Fibroblast of peridontal ligament (primary cell): ENCODE data around the gene TNKS1BP1.
A peak's percentile ranks its signal among the peaks of the same experiment; 100 is the strongest.
"Not testable (repeated sequence)": the region's sequence is repeated elsewhere in the genome, so short reads cannot be mapped to it uniquely, and the experiment has no call there.

Experiments used
- DNase-seq: peaks from one replicate; pipeline ENCODE4 v3.0.0-alpha.2; 2010; ENCODE audit errors: extremely low read depth

TNKS1BP1 gene

DNA sequence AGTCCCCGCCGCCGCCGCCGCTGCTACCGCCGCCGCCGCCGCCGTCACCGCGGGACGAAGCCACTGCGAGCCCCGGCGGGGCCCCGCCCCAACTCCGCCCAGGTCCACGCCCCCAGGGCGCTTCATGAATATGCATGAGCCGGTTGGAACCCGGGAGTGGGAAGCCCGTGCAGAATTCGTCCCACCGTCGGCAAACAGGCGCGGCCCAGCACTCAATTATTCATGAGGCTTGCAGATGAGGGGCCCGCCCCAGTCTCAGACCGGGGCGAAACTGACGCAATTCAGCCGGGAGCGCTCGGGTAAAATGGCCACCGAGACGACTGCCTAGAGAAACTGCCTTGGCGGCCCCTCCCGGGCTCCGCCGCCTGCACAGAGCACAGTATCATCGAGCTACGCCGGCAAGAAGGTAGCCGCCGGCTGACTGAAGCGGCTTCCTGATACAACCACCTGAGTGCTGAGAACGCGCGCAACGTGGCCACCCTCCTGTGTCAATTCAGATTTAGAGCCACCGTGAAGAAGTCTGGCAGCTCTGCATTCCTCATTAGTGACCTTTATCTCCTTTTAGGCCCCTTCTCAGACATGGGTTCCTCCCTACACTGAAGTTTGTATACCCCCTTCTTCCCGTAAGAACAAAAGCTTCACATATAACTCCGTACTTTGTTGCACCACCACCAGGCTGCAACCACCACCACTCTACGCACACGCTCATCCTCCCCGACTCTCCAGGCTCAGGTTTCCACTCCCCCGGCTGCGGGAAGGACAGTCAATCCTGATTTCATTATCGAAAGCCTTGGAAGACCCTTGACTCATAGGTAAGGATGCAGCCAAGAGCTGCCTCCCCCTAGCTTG lies at the start of gene TNKS1BP1:
Gene TNKS1BP1 (minus strand): TSS at position 67 of the 849 bp plus-strand sequence. CDS start 3,067 bp downstream, outside the sequence.
- DNase-seq, result peak; percentile 96

DNA sequence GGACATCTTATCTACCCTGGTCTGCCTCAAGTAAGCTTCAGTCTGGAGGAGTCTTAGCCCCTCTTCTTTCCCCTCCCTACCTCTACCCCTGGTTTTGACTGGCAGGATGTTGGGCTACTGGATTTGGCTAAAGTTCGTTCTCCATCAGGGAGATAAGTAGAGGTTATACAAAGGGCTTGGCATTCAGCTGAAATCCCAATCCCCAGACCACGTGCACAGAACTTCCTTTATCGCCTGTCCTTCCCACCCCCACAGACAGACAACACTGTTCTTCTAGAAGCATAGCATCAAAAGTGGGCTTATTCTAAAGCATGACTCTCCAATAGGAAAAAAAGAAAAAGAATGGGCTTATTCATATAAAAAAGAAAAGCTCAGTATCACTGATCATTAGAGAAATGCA lies 48.4 kb upstream of the TNKS1BP1 start:
- DNase-seq, result no peak

DNA sequence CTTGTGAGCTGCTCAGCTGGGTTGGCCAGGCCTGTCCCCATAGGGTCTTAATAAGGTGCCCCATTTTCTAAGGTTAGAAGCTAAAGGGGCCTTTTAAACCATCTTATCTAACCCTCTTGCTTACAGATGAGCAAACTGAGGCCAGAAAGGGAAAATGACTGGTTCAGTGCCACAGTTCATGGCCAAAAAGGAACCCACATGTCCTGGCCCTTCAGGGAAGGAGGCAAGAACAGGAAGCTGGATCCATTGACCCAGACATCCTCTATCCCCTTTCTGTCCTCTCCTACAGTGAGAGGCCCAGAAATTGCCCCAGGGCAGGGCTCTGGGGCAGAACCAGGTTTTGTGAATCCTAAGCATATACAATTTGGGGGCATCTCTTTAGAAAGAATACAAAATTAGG lies 46.2 kb upstream of the TNKS1BP1 start:
- DNase-seq, result no peak

- DNase-seq, result no peak
Measured at GRCh38 chr11:57370251-57370650, 45.5 kb upstream of the TNKS1BP1 start.

- DNase-seq, result no peak
Measured at GRCh38 chr11:57368845-57369232, 44.1 kb upstream of the TNKS1BP1 start.

DNA sequence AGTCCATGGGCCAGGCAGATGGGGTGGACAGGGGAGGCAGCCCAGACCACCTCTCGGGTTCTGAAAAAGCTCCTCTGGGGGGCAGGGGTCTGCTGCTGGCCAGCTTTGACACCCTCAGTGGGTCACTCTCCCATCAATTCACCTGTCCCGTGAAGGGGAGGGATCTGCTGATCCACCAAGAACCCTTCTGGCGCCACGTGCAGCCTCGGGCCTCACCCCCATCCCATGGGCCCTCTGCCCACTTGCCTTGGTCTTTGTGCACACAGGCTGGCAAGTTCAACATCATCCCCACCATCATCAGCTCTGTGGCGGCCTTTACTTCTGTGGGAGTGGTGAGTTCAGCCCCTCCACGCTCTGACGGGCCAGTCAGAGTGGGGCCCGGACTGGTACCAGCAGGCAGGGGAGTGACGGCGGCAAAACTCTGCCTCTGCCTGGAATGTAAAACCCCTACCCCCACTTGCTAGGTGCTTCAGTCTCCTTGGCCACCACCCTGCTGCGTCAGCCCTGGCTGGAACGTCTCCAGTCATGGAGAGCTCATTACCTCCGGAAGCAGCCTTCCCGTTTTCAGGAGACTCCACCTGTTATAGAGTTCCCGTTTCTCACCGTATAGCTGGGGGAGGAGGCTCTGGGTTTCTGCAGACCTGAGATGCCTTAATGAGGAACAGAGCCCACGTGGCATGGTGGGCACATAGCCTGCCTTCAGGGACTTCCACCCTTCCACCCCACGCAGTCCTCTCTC lies 43.5 kb upstream of the TNKS1BP1 start:
- no peak for DNase-seq

DNA sequence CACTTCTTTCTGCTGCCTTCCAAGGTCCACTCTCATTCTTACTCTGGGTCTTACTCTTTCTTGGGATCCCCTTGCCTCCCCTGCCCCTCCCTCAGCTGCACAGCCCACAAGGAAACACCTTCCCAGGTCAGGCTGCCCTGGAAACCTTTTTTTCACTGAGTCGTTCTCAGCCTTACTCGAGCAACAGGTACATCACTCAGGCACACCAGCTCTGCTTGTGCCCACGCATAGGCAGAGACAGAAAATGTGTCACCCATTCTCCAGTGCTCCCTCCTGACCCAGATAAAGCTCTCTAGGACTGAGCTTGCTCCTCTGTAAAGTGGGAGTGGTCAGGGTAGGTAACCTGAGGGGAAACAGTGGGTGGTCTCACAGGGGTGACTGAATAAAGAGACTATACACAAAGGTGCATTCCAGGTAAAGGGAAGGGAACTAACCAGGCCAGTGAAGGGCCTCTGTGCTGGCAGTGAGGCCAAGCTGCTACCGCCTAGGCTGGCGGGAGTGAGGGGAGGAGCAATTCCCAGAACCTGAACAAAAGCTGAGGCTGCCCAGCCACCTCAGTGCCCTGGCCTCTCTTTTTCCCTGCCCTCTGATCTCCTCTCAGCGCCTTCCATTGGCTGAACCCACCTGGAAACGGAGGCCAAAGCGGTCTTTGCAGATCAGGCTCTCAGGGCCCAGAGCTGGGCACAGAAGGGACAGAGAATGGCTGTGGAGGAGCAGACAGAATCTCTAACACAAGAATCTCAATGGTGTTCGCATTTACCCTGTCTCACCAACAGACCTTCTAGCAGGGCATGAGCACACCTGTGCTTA lies 40.3 kb upstream of the TNKS1BP1 start:
- no peak for DNase-seq

- no peak for DNase-seq
Measured at GRCh38 chr11:57363131-57364080, 38.7 kb upstream of the TNKS1BP1 start.

- no peak for DNase-seq
Measured at GRCh38 chr11:57361926-57362325, 37.2 kb upstream of the TNKS1BP1 start.

- not testable (repeated sequence) for DNase-seq
Measured at GRCh38 chr11:57361420-57361819, 36.7 kb upstream of the TNKS1BP1 start.

DNA sequence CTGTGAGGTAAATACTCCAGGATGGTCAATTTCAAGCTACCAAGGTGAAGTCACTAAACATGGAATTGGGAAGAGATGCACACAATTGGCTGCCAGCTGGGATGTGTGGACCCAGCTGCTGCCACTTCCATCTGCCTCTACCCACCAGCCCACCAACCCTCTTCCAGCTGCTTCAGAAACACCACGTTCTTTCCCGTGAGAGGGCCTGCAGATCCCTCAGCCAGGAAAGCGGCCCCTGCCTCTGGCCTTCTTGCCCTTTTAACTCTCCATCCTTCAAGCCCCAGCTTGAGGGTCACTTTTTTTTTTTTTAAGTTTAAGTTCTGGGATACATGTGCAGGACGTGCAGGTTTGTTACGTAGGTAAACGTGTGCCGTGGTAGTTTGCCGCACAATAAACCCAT lies 36.2 kb upstream of the TNKS1BP1 start:
- no peak for DNase-seq

DNA sequence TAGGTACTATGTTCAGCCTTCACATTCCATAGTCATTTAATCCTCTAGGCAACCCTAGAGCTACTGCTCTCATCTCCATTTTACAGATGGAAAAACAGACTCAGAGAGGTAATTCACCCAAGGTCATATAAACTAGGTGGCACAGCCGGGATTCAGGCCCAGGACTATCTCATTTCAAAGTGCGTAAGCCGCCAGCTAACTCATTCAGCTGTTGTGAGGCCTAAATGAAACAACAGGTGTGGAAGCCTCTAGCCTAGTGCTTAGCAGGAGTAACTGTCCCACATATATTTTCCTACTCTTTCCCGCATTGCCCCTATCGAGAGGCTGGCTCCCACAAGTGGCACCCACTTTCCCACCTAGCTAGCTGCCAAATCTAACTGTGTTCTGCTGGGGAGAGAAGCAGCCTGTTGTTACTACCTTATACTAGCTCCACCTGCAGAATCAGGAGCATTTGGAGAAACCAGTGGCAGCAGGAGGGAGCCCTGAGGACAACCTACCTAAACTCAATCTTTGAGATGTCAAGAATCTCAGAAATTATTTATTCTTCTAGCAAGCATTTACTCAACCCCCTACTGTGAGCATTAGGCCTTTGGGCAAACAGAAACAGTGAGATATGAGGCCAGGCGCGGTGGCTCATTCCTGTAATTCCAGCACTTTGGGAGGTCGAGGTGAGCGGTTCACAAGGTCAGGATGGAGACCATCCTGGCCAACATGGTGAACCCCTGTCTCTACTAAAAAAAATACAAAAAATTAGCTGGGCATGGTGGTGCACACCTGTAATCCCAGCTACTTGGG lies 35.3 kb upstream of the TNKS1BP1 start:
- DNase-seq, result no peak

- no peak for DNase-seq
Measured at GRCh38 chr11:57359396-57359795, 34.6 kb upstream of the TNKS1BP1 start.

DNA sequence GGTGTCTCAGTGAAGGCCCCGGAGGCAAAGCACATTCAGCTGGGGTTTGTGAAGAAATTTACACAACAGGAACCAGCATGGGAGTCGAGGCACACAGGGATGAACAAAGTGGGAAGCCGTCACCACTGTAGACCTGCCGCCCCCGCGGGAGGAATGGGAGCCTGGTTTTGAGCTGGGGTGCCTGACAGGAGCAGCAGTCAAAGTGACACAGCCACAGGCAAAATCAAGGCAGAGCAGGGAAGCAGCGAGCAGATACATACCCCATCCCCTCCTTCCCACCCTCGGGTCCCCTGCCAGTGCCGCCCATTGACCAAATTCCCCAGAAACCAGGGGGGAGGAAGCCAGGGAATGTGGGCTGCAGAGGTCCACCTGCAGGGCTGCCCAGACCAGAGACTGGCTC lies 34.2 kb upstream of the TNKS1BP1 start:
- no peak for DNase-seq

DNA sequence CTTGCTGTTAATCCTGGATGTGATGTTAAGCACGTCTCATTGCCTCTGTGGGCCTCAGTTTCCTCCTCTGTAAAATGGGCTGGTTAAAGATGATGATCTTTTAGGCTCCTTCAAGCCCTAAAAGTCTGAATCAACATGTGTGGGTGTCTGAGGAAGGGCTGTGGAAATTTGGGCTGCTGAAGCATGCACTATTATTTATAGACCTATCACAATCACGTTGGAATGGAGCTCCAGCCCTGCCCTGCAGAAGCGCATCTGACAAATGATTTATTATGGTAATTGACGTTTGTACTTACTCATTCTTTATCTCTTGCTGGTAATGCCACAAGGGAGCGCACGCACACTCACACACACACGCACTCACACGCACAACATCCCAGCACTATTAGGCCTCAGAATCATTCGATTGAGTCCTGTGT lies 33.8 kb upstream of the TNKS1BP1 start:
- DNase-seq, result no peak

DNA sequence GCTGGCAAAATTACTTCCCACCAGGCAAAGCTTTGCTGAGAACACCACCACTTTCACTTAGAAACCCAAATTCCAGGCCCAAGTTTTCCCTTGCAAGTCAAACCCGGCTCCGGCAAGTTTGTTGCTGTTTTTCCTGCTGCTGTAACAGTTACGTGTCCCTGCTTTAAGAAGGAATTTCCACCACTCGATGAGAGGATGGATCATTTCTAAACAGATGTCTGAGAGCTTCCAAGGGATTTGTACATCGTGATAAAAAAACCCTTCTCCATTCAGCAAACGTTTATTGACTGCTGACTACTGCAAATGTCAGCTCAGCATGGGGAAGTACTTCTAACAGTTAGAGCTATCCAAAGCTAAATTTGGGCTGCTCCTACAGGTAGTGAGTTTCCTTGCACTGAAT lies 33.1 kb upstream of the TNKS1BP1 start:
- no peak for DNase-seq

DNA sequence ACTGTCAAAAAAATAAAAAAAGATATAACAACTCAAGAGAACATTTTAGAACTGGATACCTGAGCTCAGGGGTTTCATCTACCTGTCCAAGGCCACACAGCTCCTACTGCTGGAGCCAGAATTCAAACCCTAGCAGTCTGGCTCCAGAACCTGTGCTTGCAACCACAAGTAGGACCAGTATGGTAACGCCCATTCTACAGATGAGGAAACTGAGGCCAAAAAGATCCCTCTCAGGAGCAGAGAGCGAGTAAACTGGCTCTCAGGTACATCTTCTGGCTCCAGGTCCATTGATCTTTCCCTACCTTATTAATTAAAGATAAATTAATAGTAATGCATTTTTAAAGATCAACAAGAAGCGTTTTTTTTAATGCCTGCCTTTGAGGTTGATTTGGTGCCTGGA lies 32.6 kb upstream of the TNKS1BP1 start:
- DNase-seq, result no peak

- no peak for DNase-seq
Measured at GRCh38 chr11:57356268-57356667, 31.5 kb upstream of the TNKS1BP1 start.

GRCh38 chr11:57354699-57355098 lies 29.9 kb upstream of the TNKS1BP1 start:
- no peak for DNase-seq

- no peak for DNase-seq
Measured at GRCh38 chr11:57353852-57354251, 29.1 kb upstream of the TNKS1BP1 start.
